Stimulated activated CD8-positive, alpha-beta memory T cell treated with anti-CD3 and anti-CD28 coated beads, Interleukin-7, amount 100 ng/mL, for 1 hour (primary cell): ENCODE measurements around the gene DBT.

Source experiments
- DNase-seq, 2 donors: peaks; one replicate each; pipeline ENCODE4 v3.0.0-alpha.2; 2020; ENCODE audit warnings: low read depth in 2 of 2

Gene DBT

DNA sequence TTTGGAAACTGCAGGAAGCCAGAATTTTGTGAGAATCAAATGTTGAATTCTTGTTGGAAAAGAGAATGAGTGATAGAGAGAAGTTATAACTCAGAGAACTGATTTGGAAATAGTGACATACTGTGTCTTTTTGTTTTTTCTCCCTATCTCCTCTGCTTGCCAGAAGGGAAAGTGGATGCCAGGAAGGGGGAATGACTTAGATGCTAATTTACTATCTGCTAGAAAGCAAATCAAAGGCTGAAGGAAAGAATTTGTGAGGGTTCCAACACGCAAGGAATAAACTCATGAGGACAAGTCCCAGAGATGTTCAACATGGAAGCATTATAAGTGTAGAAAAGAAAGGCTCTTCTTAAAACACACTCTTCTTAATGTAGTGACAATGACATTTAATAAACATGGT lies 51.0 kb downstream of the DBT start:
- no peak for DNase-seq

DNA sequence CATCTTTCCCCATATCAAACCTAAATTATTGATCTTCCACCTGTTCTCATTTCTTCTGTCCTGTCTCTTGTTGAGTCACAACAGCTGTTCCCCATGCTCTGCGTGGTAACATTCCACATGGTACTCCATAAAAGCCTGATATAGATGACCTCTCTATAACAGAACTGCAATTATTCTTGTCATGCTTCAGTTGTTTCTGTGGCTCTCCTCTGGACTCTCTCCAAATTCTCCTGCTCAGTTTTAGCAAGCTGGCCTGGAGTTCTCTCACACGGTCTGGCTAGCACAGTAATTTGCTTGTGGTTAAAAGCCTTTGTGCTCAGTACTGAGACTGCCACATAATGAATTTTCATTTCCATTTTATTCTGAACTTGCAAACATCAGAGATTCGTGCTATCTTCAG lies 61.0 kb downstream of the DBT start:
- DNase-seq, result no peak

DNA sequence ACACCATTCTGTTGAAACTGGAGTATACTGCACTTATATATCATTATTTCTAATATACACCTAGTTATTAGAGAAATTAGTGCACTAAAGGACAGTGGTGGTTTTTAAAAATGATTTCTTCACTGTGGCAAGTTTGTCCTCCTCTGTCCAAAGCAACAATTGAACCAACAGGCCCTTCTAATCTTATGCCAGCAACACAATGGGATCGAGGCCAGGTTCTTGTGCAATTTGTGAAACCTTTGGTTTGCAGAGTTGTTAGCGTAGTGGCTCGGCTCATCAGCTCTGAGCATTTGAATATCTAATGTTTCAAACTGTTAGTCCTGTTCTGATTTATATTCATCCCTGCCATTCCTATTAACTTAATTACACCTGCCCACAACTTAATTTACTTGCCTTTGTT lies 61.7 kb downstream of the DBT start:
- no peak for DNase-seq

DNA sequence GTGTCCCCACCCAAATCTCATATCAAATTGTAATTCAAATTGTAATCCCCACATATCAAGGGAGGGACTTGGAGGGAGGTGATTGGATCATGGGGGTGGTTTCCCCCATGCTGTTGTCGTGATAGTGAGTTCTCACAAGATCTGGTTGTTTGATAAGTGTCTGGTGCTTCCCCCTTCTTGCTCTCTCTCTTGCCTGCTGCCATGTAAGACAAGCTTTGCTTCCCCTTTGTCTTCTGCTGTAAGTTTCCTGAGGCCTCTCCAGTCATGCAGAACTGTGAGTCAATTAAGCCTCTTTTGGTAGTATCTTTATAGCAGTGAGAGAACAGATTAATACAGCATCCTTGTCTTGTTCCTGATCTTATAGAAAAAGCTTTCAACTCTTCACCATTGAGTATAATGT lies 65.1 kb downstream of the DBT start:
- DNase-seq, result no peak

DNA sequence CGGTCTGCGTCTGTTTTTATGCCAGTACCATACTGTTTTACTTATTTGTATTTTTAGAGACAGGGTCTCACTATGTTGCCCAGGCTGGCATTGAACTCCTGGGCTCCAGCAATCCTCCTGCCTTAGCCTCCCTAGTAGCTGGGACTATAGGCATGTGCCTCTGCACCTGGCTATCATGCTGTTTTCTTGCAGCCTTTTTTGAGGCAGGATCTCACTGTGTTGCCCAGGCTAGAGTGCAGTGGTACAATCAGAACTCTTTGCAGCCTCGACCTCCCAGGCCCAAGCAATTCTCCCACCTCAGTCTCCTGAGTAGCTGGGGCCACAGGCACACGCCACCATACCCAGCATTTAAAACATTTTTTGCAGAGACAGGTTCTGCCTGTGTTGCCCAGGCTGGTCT lies 66.3 kb downstream of the DBT start:
- DNase-seq, result no peak

DNA sequence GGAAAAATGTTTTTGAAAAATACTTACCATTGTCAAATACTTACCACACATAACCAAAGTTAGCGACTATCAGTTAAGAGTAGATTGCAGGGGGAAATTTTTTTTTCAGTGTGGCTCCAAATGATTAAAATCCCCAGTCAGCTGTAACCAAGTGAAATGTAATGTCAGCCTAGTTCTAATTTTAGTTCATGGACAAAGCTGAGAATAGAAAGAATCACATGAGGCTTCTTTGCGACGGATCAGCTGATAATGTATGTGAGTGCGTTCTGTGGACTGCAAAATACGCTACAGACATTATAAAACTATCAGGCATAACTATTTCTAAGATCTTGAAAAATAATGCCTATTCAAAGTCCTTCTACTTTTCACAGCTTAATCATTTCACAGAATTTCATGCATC lies 71.5 kb downstream of the DBT start, which contains the start of gene LRRC39:
Gene LRRC39 (minus strand): TSS at position 166 of the 400 bp plus-strand sequence. CDS start 9,740 bp downstream, outside the sequence.
- DNase-seq, result no peak

DNA sequence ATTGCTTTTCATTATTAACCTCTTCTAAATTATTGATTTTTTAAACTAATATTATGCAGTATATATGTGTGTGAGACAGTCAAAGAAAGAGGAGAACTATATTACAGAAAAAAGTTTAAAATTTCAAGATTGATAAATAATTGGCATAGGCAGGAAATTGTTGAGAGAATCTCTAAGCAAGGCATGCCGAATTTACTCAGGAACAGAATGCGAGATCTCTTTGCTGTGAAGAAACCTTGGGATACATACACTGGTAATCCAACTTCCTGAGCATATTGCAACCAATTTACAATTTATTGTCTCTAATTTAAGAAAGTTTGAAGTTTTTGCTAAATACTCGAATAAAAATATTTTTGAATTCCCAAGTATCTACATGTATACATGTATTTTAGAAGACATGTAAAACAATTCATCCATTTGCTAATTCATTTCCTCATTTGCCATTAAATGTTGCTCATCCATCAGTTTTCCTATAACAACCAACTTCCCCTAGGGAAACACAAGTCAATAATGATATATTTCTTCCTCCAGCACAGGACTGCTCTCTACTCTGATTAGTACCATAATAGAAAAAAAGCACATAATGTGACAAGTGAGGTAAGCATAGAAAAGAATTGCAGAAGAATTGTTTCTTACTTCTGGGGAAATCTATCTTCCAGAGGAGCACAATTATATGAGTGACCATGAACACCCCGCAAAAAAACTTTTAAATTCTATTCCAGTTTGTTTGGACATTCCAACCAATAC lies 72.2 kb downstream of the DBT start:
- no peak for DNase-seq

DNA sequence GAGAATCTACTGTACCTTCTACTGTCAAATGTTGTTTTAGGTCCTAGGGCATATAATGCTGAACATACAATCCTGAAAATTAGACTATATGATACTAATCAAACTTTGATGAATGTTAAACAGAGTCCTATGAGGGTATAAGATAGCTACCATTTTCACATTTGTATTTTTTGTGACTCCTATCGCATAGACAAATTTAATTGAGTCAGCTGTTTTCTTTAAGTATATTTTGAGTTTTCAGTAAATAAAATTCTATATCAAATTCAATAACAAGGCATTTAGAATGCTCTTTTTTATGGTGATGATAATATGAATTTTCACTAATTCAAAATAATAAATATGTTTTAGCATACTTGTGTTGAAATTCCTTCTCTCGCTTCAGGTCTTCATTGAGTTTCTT lies 81.6 kb downstream of the DBT start:
- DNase-seq, result no peak

DNA sequence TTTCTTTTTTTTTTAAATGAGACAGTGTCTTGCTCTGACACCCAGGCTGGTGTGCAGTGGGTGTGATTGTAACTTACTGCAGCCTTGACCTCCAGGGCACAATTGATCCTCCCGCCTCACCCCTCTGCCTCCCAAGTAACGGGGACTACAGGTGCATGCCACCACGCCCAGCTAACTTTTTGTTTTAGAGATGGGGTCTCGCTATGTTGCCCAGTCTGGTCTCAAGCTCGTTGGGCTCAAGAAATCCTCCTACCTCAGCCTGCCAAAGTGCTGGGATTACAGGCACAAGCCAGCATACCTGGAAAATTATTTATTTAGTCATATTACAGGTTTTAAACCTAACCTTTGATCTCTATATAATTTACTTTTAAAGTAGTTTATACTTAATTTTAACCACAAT lies 84.9 kb downstream of the DBT start:
- DNase-seq, result no peak

DNA sequence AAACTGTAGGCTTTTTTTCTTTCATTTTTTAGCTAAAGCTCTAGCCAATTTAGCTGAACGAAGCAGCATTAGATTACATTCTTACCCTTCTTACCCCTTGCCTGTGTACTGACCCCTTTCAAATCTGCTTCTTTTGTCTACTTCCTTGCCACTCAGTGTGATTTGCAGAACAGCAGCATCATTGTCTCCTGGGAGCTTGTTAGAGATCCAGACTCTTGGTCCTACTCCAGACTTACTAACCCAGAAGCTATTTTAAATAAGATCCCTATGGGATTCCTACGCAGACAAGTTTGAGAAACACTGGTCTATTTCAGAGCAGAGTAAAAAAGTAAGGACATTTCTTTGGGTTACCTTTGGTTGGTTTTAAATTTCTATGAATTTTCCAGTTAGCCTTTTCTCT lies 85.4 kb downstream of the DBT start:
- DNase-seq, result no peak

DNA sequence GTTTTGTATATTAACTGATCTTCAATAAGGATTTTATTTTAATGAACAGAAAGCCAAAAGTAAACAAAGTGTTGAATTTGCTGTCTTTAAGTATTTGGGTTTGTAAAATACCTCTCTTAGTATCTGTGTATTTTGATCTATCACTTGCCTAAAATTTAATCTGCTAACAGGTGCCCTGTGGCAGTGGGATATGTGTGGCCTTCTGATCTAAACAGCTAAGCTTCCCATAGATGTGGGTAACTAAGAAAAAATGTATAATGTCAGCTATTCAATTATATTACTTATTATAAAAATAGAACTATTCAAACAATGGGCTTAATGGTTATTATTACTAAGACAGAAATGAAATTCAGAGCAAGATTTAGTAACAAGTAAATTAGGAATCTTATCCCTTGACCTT lies 86.8 kb downstream of the DBT start:
- no peak for DNase-seq

DNA sequence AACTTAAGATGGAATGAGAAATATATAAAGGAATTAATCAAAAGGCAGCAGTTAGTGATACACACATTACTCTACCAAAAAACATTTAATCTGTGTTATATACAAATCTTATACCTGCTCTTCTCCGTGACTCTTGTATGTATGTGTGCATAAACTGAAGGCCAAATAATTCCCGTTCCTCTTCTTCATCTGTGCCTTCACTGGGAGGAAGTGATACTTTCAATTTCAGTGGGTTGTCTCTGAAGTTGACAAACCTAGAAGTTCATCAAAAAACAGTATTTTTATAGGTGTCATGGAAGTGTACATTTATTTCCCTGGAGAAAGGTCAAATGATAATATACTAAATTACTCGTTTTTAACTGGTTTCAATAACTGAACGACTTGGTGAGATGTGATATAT lies 97.4 kb downstream of the DBT start:
- DNase-seq, result no peak

DNA sequence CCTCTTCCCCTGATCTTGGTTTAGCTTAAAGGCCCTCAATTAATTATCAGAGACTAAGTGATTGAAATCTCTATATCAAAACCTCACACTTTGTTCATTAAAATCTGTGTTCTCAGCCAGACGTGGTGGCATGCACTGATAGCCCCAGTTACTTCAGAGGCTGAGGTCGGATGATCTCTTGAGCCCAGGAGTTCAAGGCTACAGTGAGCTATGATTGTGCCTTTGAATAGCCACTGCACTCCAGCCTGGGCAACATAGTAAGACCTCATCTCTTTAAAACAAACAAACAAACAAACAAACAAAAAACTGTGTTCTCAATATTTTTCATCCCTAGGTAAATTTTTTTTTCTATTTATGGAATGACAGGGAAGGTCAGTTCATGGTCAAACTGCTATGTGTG lies 98.0 kb downstream of the DBT start:
- no peak for DNase-seq

DNA sequence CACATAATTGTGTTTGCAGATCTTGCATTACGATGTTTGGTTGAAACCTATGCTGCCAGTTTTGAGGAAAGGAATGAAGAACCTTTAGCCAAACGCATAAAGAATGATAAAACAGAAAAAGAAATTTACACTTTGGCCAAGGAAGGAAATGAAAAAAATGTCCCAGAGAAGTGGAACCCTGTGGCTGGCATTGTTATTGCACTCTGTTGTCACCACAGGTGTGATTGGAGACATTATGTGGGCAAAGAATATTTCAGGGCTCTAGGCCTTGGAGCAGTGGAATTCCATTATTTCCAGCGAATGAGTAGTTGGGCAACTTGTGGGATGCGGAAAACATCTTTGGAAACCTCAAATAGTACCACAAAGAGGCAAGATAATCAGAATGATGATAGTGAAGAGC lies 101.8 kb downstream of the DBT start:
- DNase-seq, result no peak

DNA sequence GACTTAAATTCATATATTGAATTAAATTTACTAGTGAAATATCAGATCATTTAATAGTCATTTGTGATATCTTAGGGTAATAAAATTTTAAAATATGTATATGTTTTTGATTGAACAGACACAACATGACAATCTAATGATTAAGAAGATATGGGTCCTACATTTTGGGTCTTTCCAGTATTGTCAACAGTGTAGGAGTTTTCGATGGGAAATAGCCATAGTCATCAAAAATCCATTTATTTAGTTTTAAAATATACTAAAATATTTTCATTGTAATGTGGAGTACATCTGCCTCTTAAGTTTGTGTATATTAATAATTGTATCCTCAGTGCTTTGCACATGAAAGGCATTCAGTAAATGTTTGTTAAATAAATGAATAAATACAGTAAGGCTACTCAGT lies 102.7 kb downstream of the DBT start:
- DNase-seq, result no peak

DNA sequence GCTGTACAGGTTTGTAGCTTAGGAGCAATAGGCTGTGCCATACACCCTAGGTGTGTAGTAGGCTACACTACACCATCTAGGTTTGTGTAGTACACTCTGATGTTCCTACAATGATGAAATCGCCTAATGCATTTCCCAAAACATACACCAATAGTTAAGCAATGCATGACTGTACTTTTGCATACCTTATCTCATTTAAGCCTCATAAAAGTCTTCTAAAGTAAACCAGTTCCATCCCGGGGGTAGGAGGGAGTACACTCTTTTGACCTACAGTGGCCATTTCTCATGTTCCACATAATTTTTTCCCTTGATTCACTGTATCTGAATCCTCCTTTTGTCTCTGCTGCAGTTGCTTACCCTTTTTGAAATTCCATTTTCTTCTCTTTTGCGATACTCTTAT lies 104.5 kb downstream of the DBT start:
- DNase-seq, result no peak

DNA sequence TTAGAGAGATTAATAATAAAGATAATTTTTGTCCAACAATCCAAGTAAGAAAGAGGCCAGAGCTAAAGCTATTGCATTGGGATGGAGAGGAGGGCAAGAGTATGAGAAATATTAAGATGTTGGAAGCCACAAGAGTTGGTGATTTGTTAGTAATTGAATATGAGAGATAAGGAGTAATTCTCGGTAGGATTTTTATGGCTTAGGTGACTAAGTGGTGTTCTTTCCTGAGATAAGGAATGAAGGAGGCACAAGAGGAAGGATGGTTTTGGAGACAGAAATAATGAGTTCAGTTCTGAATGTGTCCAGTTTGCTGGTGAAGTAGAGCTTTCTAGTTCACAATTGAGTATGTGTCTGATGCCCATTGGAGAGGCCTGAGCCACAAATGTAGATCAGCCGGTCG lies 107.3 kb downstream of the DBT start:
- DNase-seq, result no peak

DNA sequence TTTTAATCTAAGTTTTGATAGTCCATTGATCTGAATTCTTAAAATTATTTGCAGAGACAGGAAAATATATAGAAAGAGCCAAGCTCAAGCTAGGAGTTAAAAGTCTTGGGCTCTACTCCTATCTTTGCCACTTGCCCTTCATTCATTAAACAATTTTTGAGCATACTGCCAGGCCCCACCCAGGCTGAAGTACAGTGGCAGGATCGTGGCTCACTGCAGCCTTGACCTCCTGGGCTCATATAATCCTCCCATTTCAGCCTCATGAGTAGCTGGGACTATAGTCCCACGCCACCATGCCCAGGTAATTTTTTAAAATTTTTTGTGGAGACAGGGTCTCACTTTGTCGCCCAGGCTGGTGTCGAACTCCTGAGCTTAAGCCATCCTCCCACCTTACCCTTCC lies 108.4 kb downstream of the DBT start:
- DNase-seq, result no peak

DNA sequence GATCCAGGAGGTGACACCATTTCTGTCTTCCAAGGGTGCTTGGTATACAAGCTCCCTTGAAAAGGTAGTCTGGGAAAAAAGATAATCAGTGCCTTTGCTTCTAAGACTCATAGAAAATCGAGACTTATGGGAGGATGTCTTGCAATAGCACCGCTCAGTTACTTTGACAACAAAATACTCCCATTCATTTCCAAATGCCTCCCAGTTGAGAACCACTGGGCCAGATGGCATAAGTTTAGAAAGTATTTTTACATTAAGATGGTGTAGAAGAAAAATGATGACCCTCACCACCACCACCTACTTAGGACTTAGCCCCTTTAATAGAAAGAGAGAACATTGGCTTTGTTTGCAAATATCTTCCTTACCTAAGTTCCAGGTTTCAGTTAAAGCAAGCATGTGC lies 112.0 kb downstream of the DBT start:
- no peak for DNase-seq
